DMS153 (cell line): Measurements from ENCODE around the gene HLA-DQB1.
"Not testable (repeated sequence)": the region's sequence is repeated elsewhere in the genome, so short reads cannot be mapped to it uniquely, and the experiment has no call there.

Experiments
- DNase-seq: peaks from one replicate; lab custom pipeline; 2025; lab: John Stamatoyannopoulos, UW

Gene HLA-DQB1

DNA sequence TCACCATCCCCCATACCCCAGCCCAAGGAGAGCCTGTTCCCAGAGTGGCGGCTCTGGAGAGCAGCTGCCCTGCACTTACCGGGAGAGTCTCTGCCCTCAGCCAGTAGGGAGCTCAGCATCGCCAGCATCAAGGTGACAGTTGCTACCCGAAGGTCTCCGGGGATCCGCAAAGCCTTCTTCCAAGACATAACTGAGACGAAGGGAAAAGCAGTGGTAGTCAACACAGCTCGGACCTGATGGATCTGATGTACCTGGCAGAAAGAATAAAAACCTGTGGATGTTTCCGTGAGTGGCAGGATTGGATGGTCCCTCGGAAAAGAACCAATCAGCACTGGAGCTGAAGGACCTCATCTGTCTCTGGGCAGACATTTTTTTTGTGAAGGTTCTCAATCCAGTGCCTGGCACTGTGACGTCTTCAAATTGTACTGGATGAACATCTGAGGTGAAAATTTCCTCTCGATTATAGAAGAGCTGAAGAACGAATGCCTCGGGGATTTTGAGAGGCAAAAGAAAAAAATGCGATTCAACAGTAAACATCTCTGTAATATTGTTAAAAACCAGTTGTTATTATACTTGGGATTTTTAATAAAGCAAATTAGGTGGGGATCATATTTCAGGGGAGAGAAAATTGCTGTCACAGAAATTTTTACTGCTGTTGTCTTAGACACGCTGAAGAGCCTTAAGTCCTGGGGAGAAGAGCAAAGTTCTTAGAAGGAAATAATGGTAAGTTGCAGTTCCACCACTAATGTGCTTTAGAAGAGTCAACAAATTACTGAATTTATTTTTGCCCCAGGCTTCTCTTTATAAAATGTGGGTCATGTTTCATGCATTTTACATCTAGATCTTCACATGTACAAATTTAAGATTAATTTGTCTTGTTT lies at the start of gene HLA-DQB1:
TSS of gene HLA-DQB1 (minus strand) at position 238 of the 881 bp plus-strand sequence. CDS start at position 188, 50 bp downstream.
- DNase-seq: peak; percentile 90

DNA sequence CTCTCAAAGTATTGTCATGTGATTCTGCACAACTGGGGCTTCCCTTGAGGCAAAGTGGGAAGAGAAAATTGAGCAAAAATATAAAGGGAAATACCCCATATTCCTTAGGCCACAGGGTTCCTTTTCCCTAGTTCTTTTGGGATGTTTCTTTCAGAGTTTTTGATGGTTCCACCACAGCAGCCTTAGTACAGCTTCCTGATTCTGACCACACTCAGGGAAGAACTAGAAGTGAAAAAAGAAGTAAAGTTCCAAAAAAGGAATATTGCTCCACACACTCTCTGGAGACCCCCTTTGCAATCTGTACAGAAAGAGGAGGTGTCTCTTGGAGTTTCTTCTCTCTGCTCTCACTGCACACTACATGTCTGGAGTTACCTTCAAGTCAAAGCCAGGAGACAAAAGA lies 46.8 kb upstream of the HLA-DQB1 start:
- no peak for DNase-seq

DNA sequence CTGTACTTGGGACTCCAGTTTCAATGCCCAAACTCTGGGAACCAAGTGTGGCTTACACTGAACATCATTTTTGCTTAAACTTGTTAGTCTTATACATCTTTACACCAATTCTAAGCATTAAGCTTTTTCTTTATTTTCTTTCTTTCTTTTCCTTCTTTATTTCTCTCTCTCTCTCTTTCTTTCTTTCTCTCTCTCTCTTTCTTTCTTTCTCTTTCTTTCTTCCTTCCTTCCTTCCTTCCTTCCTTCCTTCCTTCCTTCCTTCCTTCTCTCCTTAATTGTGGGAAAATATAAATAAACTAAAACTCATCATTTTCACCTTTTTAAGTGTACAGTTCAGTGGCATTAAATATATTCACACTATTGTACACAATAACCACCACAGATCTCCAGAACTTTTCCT lies 43.2 kb upstream of the HLA-DQB1 start:
- no peak for DNase-seq

DNA sequence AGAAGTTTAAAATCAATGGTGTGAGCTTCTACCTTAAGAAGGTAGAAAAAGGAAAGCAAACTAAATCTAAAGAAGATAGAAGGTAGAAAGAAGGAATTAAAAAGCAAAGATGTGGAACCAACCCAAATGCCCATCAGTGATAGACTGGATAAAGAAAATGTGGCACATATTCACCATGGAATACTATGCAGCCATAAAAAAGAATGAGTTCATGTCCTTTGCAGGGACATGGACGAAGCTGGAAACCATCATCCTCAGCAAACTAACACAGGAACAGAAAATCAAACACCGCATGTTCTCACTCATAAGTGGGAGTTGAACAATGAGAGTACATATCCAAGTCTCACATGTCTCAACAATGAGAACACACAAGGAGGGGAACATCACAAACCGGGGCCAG lies 38.7 kb upstream of the HLA-DQB1 start:
- DNase-seq: not testable (repeated sequence)

DNA sequence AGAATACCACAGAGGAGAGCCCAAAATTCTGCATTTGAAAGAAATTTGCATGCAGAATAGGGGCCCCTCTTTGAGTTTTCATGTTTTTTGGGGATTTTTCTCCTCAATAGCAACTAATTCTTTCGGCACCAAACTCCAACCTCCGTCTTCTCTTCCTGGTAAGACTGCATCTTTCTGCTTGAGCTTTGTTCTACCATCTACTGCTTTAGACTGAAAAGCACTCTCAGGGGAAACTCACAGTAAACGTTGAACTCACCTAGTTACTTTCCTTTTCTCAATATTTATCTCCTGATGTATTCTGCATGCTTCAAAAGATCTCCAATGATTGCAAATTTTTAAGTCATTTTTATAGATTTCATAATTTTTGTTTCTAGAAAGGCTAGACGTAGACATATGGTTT lies 36.9 kb upstream of the HLA-DQB1 start:
- DNase-seq: no peak

DNA sequence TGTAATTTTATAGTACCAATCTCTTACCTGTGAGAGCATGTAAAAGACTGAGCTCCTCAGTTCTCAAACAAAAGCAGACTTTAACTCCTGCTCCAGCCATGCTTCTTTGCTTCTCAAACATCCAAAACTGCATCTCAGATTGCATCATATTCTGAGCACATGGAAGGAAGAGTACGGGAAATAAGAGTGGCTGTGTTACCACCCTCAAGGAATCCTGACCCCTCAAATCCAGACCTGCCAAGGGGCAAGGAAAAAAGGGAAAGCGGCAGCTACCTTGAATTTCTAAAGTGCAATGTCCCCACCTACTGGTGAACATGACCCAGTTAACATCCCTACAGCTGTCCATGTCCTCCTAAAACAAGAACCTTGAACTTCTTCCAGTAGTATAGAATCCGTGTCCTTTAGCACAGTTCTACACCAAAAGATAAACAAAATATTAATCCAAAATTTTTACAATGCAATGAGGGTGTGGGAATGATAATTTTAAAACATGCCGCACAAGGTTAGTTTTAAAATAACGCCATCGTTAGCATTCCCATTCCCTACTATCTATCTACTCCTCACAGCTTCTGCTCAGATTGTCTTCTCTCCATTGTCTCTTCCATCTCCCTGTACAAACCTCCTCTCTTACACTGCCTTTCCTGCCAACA lies 34.1 kb upstream of the HLA-DQB1 start:
- DNase-seq: peak; percentile 8

DNA sequence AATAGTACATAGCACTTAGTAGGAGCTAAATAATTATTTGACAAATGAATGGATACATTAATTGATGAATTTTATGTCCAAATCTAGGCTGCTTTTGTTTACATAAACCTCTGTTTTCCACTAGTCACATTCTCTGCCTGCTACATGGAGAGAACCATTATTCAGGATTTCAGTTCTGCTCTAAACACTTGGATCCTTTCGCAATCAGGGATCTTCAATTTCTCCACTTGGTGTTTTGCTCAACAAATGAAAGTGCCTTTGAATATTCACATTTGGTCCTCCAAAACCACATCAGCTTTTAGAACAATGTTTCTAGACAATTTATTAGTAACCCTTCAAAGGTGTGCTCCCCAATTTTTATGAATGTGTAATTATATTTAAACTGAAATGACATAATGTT lies 30.6 kb upstream of the HLA-DQB1 start:
- DNase-seq: no peak

DNA sequence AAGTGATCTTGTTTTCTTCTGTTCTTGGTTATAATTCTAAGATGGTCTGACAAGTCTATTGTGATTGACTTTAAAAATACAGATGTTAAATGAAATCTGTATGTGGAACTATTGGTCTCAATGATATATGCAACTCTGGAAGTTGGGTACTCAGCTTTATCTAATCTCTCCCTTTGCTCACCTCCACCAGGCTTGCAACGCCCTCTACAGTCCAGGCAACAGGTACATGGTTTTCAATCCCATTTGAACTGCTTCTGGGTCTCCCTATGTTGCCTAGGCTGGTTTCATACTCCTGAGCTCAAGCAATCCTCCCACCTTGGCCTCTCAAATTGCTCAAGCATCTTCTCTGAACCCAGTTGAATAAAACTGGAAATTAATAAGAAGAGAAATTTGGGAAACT lies 25.6 kb upstream of the HLA-DQB1 start:
- DNase-seq: peak; percentile 65

DNA sequence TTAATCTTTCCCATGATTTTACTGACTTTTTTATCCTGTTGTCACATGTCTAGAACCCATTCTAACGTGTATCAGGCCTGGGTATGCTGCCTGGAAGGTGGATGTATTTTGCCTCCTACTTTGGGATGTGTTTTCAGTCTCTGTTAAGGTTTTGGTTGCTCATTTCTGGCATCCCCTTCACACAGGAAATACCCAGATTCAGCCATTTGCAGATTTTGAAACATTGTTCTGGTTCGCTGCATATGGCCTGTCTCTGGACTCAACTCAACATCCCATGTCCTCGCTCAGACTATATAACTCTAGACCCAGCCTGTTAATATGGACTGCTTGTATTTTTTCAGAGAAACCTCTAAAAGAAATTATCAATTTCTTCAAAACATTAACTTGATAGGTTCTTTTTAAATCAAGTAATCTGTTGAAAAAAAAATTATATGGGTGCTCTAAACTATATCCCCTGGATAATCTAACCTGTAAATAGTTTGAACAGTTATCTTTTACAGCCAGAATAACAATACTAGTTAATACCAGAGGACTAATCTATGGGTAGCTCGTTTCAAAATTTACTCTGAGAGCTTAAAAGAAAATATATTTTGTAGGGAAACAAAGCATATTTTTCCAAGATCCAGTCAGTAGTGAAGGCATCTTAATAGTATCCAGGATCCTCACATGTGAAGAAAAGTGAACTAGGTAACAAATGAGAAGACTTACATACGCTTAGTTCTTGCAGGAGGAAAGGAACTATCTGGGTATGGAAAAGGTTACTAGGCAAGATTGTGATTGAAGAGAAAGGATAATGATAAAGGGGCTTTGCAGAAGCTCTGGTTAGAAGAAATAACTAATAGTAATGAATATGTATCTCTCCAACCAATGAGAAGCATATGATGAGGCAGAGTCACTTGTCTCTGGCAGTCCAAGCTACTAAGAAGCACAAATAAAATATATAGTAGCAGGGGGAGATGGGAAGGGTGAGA lies 23.4 kb upstream of the HLA-DQB1 start:
- no peak for DNase-seq

DNA sequence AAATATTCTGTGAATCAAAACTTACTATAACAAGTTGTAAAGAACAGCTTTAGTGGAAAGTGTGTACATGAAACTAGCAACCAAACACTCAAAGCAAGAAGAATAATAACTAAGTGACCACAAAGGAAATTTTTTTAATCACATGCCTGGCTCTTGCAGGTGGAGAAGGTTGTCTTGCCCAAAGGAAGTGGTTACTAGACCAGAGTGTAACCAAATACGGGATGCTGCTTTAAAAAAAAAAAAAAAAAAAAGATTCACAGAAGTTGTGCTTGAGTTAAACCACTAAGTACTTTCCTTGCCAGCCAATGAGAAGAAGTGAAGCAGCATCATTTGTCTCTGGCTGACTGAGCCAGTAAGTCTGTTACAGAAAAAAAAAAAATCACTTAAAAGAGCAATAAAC lies 19.1 kb upstream of the HLA-DQB1 start:
- DNase-seq: no peak

DNA sequence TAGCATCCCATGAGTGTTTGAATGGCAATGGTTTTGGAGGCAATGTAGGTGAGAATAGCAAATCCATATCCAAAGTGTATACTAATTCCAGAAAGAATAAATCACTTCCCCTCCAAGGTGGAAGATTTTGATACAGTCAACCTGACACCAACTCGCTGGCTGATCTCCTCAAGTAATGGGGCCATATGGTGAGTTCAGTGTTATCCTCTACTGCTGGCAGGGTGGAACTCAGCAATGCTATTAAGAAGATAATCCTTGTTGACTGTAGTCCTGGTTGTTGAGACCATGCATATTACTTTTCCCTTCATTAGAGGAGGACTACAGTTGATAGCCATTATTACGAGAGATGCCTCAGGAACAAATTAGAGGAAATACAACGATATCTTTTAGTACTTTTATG lies 17.8 kb upstream of the HLA-DQB1 start:
- DNase-seq: no peak

DNA sequence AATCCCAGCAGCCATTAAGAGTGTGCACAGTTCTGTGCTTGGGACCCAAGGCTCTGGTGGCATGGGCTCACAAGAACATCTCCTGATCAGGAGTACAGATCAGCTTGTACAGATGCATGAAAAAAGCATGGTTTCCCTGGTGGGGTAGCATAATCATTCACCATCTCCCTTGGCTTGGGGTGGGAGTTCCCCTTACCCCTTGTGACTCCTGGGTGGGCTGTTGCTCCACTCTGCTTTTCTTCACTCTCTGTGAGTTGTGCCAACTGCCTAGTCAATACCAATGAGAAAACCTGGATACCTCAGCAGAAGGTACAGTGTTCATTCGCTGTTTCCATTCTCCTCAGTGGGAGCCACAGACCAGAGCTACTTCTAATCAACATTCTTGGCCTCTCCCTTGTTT lies 13.6 kb upstream of the HLA-DQB1 start:
- no peak for DNase-seq

DNA sequence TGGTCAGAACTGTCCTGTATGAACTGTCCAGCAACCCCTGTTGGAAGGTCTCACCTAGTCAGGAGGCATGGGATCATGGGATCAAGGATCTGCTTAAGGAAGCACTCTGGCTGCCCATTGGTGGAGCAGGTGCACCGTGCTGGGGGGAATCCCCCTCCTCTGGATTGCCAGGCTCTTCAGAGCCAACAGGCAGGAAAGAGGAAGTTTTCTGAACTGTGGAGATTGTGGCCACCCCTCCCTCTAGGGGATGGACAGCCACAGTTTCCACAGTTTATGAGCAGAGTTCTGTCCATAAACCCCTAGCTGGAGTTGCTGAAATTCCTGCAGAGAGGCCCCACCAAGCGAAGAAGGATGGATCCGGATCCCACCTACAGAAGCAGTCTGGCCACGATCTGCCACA lies 13.0 kb upstream of the HLA-DQB1 start:
- DNase-seq: no peak

DNA sequence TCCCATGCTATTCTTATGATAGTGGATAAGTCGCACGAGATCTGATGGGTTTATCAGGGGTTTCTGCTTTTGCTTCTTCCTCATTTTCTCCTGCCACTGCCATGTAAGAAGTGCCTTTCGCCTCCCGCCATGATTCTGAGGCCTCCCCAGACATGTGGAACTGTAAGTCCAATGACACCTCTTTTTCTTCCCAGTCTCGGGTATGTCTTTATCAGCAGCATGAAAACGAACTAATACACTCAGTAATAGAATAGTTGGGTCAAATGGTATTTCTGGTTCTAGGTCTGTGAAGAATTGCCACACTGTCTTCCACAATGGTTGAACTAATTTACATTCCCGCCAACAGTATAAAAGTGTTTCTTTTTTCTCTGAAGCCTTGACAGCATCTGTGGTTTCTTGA lies 7.7 kb upstream of the HLA-DQB1 start:
- DNase-seq: not testable (repeated sequence)

DNA sequence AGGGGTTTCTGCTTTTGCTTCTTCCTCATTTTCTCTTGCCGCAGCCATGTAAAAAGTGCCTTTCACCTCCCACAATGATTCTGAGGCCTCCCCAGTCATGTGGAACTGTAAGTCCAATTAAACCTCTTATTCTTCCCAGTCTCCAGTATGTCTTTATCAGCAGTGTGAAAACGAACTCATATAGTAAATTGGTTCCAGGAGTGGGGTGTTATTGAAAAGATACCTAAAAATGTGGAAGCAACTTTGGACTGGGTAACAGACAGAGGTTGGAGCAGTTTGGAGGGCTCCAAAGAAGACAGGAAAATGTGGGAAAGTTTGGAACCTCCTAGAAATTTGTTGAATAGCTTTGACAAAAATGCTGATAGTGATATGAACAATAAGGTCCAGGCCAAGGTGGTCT lies 5.5 kb upstream of the HLA-DQB1 start:
- not testable (repeated sequence) for DNase-seq

DNA sequence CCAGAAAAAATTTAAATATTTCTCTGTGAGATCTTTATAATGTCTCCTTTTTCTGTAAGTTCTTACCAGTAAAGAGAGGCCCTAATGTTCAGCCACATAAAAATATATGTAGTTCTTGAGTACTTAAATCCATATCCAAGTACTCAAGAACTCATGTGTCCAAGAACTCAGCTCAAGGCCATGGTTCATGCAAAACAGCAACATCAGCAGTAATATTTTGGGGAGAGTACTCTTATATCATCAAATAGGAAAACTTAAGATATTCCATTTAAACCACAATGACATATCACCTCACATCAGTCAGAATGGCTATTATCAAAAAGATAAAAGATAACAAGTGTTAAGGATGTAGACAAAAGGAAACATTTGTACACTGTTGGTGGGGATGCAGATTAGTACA lies 3.4 kb upstream of the HLA-DQB1 start:
- no peak for DNase-seq

DNA sequence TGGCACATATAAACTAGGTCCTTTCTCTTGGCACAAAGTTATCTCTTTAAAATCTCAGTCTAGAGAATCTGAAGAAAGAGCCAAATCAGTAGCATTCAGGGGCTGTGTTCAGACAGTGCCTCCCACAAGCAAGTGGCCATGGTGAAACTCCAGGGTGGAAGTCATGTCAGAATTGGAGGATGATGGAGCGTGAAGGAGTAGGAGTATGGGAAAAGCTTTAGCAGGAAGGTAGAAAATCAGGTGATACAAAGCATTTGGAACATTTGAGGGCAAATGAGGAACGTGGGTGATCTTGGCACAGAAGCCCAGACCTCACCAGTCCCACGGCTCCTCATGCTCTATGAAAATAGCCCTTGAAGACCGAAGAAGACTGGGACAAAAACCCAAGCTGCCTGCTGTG lies 2.8 kb upstream of the HLA-DQB1 start:
- DNase-seq: no peak

DNA sequence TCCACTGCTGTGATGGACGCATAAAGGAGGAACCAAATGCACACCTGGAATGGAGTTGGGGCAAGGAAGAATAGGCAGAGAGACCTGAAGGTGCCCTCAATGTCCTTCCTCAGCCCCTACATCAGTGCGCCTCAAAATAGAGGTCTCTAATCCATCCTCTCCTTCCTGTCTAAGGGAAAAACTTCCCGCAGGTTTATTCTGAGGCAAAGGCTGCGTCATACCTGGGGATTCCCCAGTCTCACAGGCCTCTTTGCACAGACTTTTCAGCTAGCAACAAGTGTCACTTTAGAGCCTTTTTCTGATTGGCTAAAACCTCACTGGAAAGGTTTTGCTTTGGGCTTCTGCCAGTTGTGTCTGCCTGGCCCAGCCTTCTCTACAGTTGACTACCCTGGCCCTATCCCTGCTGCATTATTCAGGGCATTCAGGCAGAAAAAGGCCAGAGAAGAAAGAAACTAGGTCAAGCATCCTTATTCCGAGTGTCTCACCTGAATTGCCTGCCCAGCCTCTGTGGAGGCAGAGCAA lies 1.8 kb upstream of the HLA-DQB1 start:
- DNase-seq: peak; percentile 89

DNA sequence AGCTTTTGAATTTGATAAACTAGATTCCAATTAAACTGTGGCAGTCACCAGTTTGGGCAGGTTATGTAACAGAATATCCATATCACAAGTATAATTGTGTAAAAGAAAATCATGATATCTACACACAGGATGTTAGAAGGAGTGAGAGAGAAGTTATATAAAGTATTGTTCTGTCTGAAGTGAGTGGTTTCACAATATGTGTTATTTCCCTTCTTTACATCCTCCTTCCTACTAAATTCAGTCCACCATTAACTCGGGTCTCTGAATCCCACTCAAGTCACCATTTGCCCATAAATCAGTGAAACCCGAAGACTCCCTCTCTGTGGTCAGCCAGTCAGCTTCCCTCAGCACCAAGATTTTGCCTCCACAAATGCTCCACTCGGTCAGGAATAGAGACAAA lies 796 bp downstream of the HLA-DQB1 start:
- no peak for DNase-seq

DNA sequence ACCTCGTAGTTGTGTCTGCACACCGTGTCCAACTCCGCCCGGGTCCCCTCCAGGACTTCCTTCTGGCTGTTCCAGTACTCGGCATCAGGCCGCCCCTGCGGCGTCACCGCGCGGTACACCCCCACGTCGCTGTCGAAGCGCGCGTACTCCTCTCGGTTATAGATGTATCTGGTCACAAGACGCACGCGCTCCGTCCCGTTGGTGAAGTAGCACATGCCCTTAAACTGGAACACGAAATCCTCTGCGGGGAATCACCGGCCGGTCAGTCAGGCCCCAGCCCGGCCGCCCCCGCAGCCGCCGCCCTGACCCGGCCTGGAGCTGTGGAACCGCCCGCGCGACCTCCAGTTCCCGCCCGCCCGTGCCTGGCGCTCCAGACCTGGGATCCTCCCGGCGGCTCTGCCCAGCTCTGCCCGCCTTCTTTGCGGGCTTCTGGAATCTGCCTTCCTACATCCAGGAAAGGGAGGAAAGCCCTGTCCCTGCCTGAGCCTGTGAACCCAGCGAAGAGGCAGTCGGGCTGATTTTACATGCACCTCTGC lies 1.6 kb downstream of the HLA-DQB1 start:
- DNase-seq: no peak

DNA sequence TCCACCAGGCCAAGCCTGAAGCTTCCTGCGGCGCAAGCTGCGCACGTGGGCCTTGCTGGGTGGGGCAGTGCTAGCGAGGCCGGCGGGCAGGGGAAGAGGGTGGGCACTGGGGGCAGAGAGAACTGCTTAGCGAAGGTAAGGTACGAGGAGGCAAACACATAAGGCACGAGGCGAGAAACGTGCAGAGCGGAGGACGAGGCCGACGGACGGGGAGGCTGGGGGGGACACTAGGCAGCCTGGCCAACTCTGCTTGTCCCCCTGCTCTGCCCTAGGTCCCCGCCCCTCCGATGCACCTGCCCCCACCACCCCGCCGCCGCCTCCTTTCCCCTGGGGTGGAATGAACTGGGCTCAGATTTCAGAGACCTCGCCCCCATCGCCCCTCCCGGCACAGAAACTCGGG lies 2.1 kb downstream of the HLA-DQB1 start:
- no peak for DNase-seq

DNA sequence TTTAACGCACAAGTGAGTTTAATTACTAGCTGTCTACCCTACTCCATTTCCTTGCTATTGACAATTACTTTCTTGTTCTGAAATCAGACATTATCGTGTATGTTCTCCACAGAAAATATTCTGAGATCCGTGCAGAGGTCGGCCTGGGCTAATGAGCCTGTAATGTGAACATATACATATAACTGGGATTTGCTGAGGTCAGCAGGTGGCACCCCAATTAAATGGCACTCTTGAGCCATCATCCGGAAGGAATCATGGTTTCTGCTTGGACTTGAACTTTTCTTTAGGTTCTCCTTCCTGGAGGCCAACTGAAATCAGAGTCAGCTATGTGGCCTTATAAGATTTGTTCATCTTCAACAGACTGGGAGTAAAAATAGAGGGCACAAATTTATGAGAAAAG lies 3.6 kb downstream of the HLA-DQB1 start:
- no peak for DNase-seq
